ENCODE data around the gene SLC2A3. TPM values are rescaled to one million over a fixed set of nuclear protein-coding genes. Genes with fewer than 3 reads are reported as not detected.

SLC2A3 gene
- total RNA-seq: 36.1 and 45.3 TPM in 2 replicates

DNA sequence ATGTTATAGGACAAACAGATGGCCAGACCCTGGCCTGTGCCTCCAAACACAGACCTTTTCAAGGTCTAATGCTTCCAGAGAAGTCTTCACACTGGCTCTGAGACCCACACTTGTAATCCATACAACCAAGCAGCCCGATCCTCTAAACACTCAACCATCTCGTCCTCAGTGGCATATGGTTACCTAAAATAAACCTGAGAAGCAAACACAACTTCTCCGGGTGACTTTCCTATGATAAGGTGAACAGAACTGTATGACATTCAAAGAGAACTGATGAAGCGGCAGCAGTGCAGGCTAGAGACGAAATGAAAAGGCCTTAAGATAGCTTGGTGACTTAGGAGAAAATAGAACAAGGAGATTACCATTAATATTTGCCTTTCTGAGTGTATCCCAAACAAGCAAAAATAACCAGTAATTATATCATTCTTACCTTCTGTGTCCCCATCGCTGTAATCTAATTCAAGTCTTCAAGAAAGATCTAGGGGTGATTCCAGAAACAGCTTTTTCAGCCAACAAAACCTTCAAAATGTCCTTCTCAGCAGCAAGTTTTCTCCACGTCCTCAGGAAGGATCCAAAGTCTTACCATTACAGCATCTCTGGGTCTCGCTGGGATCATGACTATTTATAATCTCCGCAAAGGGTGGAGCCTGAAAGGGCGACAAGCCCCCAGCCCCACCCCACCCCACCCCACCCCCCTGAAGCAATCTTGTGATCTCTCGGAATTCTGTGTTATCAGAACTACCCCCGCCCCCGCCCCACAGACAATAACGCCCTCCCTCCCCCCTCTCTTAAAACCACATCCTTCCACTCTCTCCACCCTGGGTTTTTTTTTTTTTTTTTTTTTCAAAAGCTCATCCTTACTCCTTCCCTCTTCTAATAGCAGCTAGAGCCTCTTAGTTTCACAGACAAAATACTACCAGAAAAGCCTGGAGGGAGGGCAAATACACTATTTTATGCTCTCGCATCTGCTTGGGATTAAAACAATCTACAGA lies at the start of gene SLC2A3:
Gene SLC2A3, minus strand, starts transcription at position 598 of the 992 bp plus-strand sequence. Its CDS starts 153 bp downstream, at position 445.

DNA sequence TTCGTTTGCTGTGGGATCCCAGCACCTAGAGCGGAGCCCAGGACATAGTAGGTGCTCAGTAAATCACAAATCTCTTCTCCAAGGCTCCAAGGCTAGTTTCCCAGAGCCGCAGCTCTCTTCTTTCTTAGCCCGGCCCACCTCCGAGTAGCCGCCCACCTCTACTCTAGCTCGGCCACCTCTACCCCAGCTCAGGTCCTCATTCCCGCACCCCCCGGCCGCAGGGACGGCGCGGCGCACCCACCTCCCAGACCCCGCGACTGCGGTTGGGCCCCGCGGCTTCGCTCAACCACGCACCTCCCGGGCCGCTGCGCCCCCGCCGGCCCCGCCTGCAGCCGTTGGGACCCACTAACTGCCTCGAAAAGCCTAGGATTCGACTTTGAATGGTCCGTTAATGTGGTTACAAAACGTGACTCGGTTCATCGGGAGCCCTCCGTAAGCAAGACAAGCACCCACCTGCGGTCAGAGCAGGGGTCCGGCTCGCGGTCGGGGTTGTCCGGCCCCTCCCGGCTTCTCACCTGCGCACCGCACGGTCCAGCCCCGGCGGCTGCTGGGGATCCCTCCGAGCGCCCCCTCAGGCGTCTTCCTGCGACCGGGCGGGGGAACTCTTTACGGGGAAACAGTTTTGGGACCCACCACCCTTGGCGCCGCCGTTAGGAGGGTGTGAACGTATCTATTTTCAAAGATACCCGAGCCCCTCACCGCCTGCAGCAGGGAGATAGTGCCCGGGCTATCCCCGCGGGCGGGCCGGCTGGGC lies 63.2 kb downstream of the SLC2A3 start, which contains the start of gene SLC2A14:
Gene SLC2A14, minus strand, starts transcription at position 350 of the 754 bp plus-strand sequence. CDS start 3,035 bp downstream, outside the sequence.

Other genes starting within 250 kb of the SLC2A3 start
- 0.15 TPM in 1 of 2 replicates, not detected in the other for gene GDF3, start 240.4 kb downstream of the SLC2A3 start, total RNA-seq
- gene DPPA3, start 224.8 kb downstream of the SLC2A3 start, total RNA-seq: not detected in 2 replicates
- not detected in 2 replicates for gene CLEC4C, start 188.8 kb downstream of the SLC2A3 start, total RNA-seq
- not detected in 2 replicates for gene NANOGNB, start 171.0 kb downstream of the SLC2A3 start, total RNA-seq
- gene NANOG, start 146.8 kb downstream of the SLC2A3 start, total RNA-seq: not detected in 2 replicates
- not detected in 2 replicates for gene SLC2A14, start 63.3 kb downstream of the SLC2A3 start, total RNA-seq
- gene FOXJ2, start 96.5 kb upstream of the SLC2A3 start, total RNA-seq: 3.2 and 3.3 TPM in 2 replicates
- under 0.01 and 0.15 TPM in 2 replicates for gene C3AR1, start 130.2 kb upstream of the SLC2A3 start, total RNA-seq
- 47.0 and 50.3 TPM in 2 replicates for gene NECAP1, start 146.1 kb upstream of the SLC2A3 start, total RNA-seq
- gene CLEC4A, start 187.4 kb upstream of the SLC2A3 start, total RNA-seq: not detected in 2 replicates
- not detected in 2 replicates for gene ZNF705A, start 220.8 kb upstream of the SLC2A3 start, total RNA-seq